Measurements from ENCODE around the gene PSMD13. TPM values are rescaled to one million over a fixed set of nuclear protein-coding genes. Genes with fewer than 3 reads are reported as not detected.

Gene PSMD13
- total and polyA plus RNA-seq, 2 of the 13 experiments (the other 11 are each of a cell fraction or from before 2014, with no cell fraction given), result 83.0 to 117 TPM

DNA sequence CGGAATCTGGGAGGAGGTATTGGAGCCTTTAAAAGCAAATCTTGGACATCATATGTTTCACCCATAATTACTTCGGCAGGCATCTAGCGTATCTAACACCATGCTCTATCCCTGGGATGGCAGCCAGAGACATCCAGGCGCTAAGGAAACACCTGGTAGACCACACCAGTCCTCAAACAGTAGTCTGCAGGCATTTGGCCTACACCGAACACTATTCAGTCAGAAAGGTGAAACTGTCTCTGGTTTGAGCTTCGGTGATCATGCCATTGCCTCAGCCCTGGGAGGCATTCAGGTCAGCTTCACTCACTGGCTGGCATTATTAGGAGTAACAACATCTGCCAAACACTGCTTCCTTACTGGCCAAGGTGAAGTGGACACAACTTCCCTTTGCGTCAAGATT lies 12.4 kb upstream of the PSMD13 start:
- Histone ChIP-seq H4K20me1 (ENCODE audit: insufficient read depth, low read length) (no peaks in the 10 kb centered on the region), H3K36me3 (replicated peaks in 1 of 2; ENCODE audit: control insufficient read depth in 1 of 2, insufficient read depth in 2 of 2, low read length in 2 of 2) (peaks cover 3 to 8% of the 10 kb centered on the region in 2 experiments; a peak in 3 of 5 replicates), H3K9me3 (ENCODE audit: low read length) (no peaks in the 10 kb centered on the region), H3K4me2 (ENCODE audit: low read depth, low read length) (no peak overlapping the region), H3K79me2 (ENCODE audit: insufficient read depth, low read length) (no peaks in the 10 kb centered on the region), H2AFZ (ENCODE audit: low read length) (no peak overlapping the region), H3K4me1 (ENCODE audit: insufficient read depth, low read length) (no peaks in the 10 kb centered on the region), H3K27me3 (ENCODE audit: control insufficient read depth in 1 of 2, insufficient read depth in 2 of 2, low read length in 2 of 2) (no peaks in the 10 kb centered on the region; a peak in 1 of 5 replicates), H3K27ac (ENCODE audit: extremely low read length, insufficient read depth, low read length) (no peak overlapping the region), H3K4me3 (replicated peaks in 1 of 3; ENCODE audit: insufficient read depth in 1 of 3, low read depth in 2 of 3, low read length in 3 of 3) (no peak overlapping the region), H3K9ac (ENCODE audit: insufficient read depth, low read depth, low read length) (no peak overlapping the region)
- over 99% methylated on average over 6 of the region's 7 CpGs for WGBS (ENCODE audit: low lambda C conversion rate)
- DNase-seq (ENCODE audit: low spot score) (no peak), ATAC-seq (no peak), FAIRE-seq (no peak)
- BruUV-seq (replicated peaks), result no TSS peak
- no peak for TF ChIP-seq THAP11 (CRISPR knock-in tag; IDR thresholded peaks at IDR 0.05)
- TF ChIP-seq KAT8 (CRISPR knock-in tag; IDR thresholded peaks at IDR 0.05), result no peak
- no peak for TF ChIP-seq ZNF563 (CRISPR knock-in tag; IDR thresholded peaks at IDR 0.05)
- TF ChIP-seq ZNF552 (CRISPR knock-in tag; IDR thresholded peaks at IDR 0.05; ENCODE audit: borderline replicate concordance), result no peak
- no peak for TF ChIP-seq BRCA1 (CRISPR knock-in tag; IDR thresholded peaks at IDR 0.05)
- TF ChIP-seq HMGA1 (CRISPR knock-in tag; conservative IDR thresholded peaks at IDR 0.05), result no peak
- TF ChIP-seq ZNF598 (CRISPR knock-in tag; IDR thresholded peaks at IDR 0.05; ENCODE audit: borderline replicate concordance), result no peak
- TF ChIP-seq, protein P1, sequence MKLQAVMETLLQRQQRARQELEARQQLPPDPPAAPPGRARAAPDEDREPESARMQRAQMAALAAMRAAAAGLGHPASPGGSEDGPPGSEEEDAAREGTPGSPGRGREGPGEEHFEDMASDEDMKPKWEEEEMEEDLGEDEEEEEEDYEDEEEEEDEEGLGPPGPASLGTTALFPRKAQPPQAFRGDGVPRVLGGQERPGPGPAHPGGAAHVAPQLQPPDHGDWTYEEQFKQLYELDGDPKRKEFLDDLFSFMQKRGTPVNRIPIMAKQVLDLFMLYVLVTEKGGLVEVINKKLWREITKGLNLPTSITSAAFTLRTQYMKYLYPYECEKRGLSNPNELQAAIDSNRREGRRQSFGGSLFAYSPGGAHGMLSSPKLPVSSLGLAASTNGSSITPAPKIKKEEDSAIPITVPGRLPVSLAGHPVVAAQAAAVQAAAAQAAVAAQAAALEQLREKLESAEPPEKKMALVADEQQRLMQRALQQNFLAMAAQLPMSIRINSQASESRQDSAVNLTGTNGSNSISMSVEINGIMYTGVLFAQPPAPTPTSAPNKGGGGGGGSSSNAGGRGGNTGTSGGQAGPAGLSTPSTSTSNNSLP (IDR thresholded peaks at IDR 0.05; ENCODE audit: low read depth, low read length), result no peak
- TF ChIP-seq HOXD1 (CRISPR knock-in tag; IDR thresholded peaks at IDR 0.05), result no peak
- TF ChIP-seq, protein P2, sequence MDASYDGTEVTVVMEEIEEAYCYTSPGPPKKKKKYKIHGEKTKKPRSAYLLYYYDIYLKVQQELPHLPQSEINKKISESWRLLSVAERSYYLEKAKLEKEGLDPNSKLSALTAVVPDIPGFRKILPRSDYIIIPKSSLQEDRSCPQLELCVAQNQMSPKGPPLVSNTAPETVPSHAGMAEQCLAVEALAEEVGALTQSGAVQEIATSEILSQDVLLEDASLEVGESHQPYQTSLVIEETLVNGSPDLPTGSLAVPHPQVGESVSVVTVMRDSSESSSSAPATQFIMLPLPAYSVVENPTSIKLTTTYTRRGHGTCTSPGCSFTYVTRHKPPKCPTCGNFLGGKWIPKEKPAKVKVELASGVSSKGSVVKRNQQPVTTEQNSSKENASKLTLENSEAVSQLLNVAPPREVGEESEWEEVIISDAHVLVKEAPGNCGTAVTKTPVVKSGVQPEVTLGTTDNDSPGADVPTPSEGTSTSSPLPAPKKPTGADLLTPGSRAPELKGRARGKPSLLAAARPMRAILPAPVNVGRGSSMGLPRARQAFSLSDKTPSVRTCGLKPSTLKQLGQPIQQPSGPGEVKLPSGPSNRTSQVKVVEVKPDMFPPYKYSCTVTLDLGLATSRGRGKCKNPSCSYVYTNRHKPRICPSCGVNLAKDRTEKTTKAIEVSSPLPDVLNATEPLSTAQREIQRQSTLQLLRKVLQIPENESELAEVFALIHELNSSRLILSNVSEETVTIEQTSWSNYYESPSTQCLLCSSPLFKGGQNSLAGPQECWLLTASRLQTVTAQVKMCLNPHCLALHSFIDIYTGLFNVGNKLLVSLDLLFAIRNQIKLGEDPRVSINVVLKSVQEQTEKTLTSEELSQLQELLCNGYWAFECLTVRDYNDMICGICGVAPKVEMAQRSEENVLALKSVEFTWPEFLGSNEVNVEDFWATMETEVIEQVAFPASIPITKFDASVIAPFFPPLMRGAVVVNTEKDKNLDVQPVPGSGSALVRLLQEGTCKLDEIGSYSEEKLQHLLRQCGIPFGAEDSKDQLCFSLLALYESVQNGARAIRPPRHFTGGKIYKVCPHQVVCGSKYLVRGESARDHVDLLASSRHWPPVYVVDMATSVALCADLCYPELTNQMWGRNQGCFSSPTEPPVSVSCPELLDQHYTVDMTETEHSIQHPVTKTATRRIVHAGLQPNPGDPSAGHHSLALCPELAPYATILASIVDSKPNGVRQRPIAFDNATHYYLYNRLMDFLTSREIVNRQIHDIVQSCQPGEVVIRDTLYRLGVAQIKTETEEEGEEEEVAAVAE (CRISPR knock-in tag; IDR thresholded peaks at IDR 0.05; ENCODE audit: borderline replicate concordance), result no peak
- TF ChIP-seq FOXC1 (CRISPR knock-in tag; IDR thresholded peaks at IDR 0.05; ENCODE audit: borderline replicate concordance), result no peak
- no peak for TF ChIP-seq GTF2F1 (IDR thresholded peaks at IDR 0.05; ENCODE audit: low read length)
- in situ Hi-C loops (cut with HindIII; ENCODE audit: extremely low pct_ligation_motif_present, low pct_unique_long_range_greater_than_20kb), result no loop called here
- intact Hi-C loops (cut with micrococcal nuclease; ENCODE audit: unreplicated experiment), result no loop called here
- ChIA-PET POLR2A (no interaction called here), CTCF (ENCODE audit: low intra/inter-chr PET ratio, low total read pairs) (no interaction called here)

All from HepG2 (cell line).